ENCODE data around the gene SUCO.
A peak's percentile ranks its signal among the peaks of the same experiment; 100 is the strongest.

Gene SUCO

DNA sequence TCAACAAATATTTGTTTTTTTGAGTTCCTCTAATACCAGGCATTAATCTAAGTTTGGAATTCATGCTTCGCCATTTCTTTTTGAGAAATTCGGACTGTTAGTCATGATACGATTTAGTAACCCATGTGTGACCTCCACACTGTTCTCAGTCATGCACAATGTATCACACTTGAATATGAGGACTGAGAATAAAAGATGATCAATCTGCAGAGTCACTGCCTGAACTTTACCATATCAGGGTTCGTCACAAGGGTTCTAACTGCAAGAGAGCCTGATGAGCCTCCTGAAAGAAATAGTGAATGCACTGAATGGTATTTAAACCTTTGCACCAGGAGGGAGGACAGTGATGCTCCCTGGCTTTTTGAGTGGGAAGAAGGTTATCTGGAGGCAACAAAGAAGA, 115.0 kb downstream of the SUCO start:
- DNase-seq (ENCODE audit: low read depth) = no peak

DNA sequence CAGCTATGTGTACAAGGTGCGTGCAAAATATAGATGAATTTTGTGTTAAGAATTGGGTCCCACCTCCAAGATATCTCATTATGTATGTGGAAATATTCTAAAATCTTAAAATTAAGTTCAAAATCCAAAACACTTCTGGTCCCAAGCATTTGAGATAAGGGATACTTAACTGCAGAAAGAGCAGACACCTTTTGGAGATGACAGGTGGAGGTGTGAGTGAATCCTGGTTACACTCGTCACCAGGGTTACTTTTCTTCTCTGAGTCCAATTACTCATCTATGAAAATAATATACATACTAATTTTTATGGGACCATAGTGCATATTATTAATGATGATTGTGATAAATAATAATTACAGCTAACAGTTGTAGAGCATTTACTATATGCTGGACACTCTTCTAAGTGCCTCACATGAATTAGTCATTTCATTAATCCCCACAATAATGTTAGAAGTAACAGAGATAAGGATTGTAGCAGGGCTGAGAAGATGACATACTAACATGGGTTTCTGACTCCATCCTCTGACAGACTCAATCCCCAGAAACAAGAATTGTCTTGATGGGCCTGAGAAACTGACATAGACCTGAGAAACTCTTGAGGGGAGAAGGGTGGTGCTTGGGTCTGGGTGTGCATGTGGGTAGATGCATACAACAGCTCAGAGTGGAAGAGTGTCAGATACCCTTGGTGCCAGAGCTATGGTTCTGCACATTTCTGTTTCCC, 117.7 kb downstream of the SUCO start:
- DNase-seq (ENCODE audit: low read depth) = no peak

DNA sequence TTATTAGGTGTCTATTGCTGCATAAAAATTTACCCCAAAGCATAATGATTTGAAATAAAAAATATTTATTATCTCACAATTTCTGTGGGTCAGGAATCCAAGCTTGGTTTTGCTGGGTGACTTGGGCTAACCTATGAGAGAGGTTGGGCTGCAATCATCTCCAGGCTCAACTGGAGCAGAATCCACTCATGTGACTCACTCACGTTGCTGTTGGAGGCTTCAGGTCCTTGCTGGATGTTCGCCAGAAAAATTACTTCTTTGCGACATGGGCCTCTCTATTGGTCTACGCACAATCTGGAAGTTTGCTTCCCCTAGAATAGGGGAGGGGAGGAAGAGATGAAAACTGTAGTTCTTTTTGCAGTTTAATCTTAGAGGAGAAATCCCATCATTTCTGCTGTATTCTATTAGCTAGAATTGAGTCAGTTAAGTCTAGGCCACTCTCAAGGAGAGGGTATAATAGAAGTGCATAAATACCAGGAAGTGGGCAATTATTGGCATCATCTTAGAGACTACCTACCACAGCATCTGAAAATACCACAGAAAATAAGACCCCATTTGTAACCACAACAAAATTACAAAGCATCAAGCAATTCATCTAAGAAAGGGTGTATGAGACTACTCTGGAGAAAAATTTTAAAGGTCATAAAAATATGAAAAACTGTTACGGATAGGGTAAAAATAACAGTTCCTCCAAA, 120.2 kb downstream of the SUCO start:
- no peak for DNase-seq (ENCODE audit: low read depth)

DNA sequence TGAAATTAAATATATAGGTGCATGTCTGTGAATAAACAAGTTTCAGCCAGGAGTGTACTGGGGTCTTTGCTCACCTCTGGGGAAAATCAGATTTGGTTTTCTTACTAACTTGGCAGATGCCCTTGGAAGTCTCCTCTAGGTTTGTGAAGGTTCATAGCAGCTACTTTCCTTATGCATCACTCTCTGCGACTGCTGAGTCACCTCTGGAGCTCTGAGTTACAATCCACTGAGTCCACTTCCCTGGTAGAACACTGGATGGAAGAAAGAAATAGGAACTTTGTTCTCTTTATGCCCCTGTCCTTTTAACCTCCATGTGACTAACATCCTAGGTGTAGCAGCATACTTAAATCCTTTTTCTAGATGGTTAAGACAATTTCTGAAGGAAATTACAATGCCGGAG, 121.6 kb downstream of the SUCO start:
- no peak for DNase-seq (ENCODE audit: low read depth)

DNA sequence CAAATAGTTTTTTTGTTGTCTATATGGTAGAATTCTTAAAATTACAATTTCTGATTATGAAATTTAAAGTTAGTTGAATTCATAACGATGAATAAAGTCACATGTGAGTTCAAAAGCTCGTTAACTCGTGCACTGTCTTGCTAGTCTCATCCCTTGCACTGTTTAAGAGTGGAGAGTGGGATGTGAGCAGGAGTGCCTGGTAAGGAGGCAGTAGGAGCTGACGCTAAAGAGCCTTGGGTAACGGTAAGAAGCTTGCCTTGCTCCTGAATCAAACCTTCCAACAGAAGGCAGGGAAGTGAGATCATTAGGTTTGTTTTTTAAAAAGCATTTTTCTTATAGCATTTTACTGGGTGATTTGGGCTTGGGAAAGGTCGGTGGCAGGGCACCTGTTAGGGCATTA, 123.6 kb downstream of the SUCO start:
- DNase-seq (ENCODE audit: low read depth) = no peak

DNA sequence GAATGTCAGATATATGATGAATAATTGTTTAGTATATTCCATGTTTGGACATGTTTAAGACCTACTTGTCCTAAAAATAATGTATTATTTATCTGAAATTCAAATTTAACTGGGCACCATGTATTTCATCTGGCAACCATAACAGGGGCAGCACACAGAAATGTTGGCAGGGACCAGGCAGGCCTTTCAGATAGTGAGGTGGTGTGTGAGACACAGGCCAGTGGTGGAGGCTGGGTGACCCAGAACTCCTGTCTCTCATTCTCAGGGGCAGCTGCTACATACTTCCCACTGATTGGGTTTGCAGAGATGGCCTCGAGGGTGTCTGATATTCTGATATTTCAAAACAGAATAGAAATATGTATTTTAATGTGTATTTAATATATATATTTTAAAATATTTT, 124.6 kb downstream of the SUCO start:
- DNase-seq (ENCODE audit: low read depth) = no peak

DNA sequence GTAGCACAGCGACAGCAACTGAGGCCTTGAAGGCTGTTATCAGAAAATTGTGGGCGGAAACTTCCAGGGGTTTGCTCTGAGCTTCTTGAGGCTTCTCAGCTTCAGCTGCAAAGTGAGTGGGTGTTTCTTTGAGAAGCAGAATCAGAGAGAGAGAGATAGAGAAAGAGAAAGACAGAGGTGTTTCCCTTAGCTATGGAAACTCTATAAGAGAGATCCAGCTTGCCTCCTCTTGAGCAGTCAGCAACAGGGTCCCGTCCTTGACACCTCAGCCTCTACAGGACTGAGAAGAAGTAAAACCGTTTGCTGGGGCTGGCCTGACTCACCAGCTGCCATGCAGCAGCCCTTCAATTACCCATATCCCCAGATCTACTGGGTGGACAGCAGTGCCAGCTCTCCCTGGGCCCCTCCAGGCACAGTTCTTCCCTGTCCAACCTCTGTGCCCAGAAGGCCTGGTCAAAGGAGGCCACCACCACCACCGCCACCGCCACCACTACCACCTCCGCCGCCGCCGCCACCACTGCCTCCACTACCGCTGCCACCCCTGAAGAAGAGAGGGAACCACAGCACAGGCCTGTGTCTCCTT, 126.0 kb downstream of the SUCO start, which contains the start of gene FASLG:
Gene FASLG (plus strand): TSS at position 233 of the 583 bp plus-strand sequence. CDS start 99 bp downstream, at position 332.
- peak; percentile 52 for DNase-seq (ENCODE audit: low read depth)

DNA sequence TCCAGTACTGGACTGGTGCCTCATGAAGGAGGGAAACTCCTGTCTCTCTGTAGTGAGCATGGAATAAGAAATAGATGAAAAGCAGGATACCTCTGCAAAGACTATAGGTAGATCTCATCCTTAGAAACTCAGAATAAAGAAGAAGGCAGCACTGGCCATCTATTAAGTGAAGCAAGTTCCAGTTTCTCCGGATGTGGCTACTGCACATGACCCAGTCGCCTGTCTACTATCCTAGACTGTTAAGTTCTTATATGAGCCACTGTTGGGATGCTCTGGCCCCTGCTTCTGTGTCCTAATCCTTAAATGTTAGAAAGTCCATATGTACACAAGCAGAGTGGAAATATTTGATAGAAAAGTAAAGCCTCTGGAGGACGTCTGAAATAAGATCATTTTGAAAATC, 128.2 kb downstream of the SUCO start:
- DNase-seq (ENCODE audit: low read depth) = no peak

Measured in activated T-cell treated with anti-CD3 and anti-CD28 coated beads for 48 hours (primary cell).